Measurements from ENCODE around the gene BACH1. TPM values are rescaled to one million over a fixed set of nuclear protein-coding genes. Genes with fewer than 3 reads are reported as not detected.

The BACH1 gene
- total and polyA plus RNA-seq, 2 of the 8 experiments (the other 6 are each of a cell fraction or from before 2014, with no cell fraction given) = 6.9 to 50.7 TPM

DNA sequence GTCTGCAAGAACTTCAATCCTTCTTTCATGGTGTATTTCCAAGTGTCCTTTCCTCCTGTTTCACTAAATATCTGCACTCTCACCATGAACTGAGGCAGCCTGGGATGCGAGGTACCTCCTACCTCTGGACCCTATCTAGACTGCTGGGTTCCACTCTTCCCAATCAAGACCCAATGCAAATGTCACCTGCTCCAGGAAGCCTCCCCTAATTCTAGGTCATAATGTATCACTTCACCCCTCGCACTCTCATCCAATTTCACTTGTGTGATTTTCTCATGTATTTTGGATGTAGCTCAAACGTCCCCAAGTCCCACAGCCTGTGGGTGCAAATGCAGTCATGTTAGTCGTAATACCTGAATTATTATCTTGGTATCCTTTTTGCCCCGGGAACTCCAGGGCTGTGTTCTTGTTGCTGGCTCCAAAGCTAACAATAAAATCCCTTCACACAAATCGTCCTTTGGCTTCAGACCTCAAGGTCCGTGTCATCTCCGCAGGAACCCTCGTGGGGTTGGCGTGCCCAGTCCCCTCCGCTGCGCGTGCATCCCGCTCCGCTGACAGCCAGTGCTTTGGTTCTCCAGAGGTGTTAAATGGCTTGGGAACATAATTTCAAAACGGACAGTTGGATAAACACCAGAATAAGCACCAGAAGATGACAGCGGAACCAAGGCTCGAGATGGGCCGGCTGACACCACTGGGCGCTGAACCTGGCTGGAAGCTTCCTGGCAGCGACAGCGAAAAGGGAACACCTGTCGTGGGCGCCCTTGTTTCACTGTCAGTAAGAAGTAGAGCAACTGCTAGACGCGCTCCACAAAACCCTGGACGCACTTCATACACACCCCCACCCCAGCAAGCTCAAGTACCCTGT lies 1.0 kb upstream of the BACH1 start (continued):
- TF ChIP-seq SIN3A (conservative IDR thresholded peaks at IDR 0.05 in 1 of 2, IDR thresholded peaks at IDR 0.05 in 1 of 2; ENCODE audit: low read depth in 1 of 2, low read length in 2 of 2) = no peak
- no peak for TF ChIP-seq HDAC6 (IDR thresholded peaks at IDR 0.05; ENCODE audit: low read depth, low read length)
- TF ChIP-seq SIX5 (IDR thresholded peaks at IDR 0.05; ENCODE audit: low read depth, low read length) = no peak
- TF ChIP-seq SIRT6 (IDR thresholded peaks at IDR 0.05; ENCODE audit: low read length) = no peak
- TF ChIP-seq EP300 (IDR thresholded peaks at IDR 0.05; ENCODE audit: borderline replicate concordance in 1 of 2, low read depth in 2 of 2, low read length in 2 of 2) = no peak
- TF ChIP-seq BRCA1 (IDR thresholded peaks at IDR 0.05; ENCODE audit: low read depth, low read length) = no peak
- TF ChIP-seq CHD2 (IDR thresholded peaks at IDR 0.05; ENCODE audit: low read length) = no peak
- no peak for TF ChIP-seq TCF12 (IDR thresholded peaks at IDR 0.05; ENCODE audit: low read depth, low read length)
- TF ChIP-seq EZH2 (IDR thresholded peaks at IDR 0.05; ENCODE audit: low read depth, low read length, severe bottlenecking) = no peak

All from H1 (cell line).